Ishikawa (cell line): ENCODE measurements around the gene CERK.
A peak's percentile ranks its signal among the peaks of the same experiment; 100 is the strongest.

Experiments used
- CEBPB ChIP-seq: IDR thresholded peaks from 2 replicates; pipeline ENCODE4 v1.6.1; 2012
- CREB1 ChIP-seq: IDR thresholded peaks from 2 replicates; pipeline ENCODE4 v1.6.1; 2012; ENCODE audit warnings: low read depth
- EGR1 ChIP-seq: IDR thresholded peaks from 2 replicates; pipeline ENCODE4 v1.6.1; 2012
- EP300 ChIP-seq: IDR thresholded peaks from 2 replicates; pipeline ENCODE4 v1.6.1; 2012; ENCODE audit warnings: borderline replicate concordance
- FOXM1 ChIP-seq: IDR thresholded peaks from 2 replicates; pipeline ENCODE4 v1.6.1; 2012; ENCODE audit warnings: low read depth, borderline replicate concordance
- MAX ChIP-seq: IDR thresholded peaks from 2 replicates; pipeline ENCODE4 v1.6.1; 2012
- NFIC ChIP-seq: IDR thresholded peaks from 2 replicates; pipeline ENCODE4 v1.6.1; 2012
- RAD21 ChIP-seq: IDR thresholded peaks from 2 replicates; pipeline ENCODE4 v1.6.1; 2012; ENCODE audit warnings: low read depth
- REST ChIP-seq: IDR thresholded peaks from 2 replicates; pipeline ENCODE4 v1.6.1; 2012; ENCODE audit warnings: low read depth, mild to moderate bottlenecking
- TAF1 ChIP-seq: IDR thresholded peaks from 2 replicates; pipeline ENCODE4 v1.6.1; 2012; ENCODE audit warnings: low read depth, mild to moderate bottlenecking
- TCF12 ChIP-seq: IDR thresholded peaks from 2 replicates; pipeline ENCODE4 v1.6.1; 2012; ENCODE audit warnings: low read depth
- TEAD4 ChIP-seq: IDR thresholded peaks from 2 replicates; pipeline ENCODE4 v1.6.1; 2012
- USF1 ChIP-seq: IDR thresholded peaks from 2 replicates; pipeline ENCODE4 v1.6.1; 2012
- YY1 ChIP-seq: IDR thresholded peaks from 2 replicates; pipeline ENCODE4 v1.6.1; 2012; ENCODE audit warnings: low read depth
- ZBTB7A ChIP-seq: IDR thresholded peaks from 2 replicates; pipeline ENCODE4 v1.6.1; 2012; ENCODE audit warnings: low read depth

CERK gene

GRCh38 chr22:46769706-46770105 is 31.7 kb upstream of the CERK start:
- TF ChIP-seq RAD21 (no peak), CEBPB (no peak), YY1 (no peak), TCF12 (no peak), TAF1 (no peak), USF1 (no peak), MAX (no peak), CREB1 (no peak), EP300 (no peak), REST (no peak)

- TF ChIP-seq USF1 = 0 out of 2 replicates have a peak, but pooled peaks have one; percentile 32
- TF ChIP-seq RAD21 = no peak
- 0 out of 2 replicates have a peak, but pooled peaks have one; percentile 27 for TF ChIP-seq NFIC
- TF ChIP-seq EP300 = peak; percentile 22; the same call in 1 of the 2 replicates
- no peak for TF ChIP-seq CREB1
- TF ChIP-seq REST = no peak
- no peak for TF ChIP-seq ZBTB7A
- TF ChIP-seq TEAD4 = peak; percentile 33; the same call in 1 of the 2 replicates
- no peak for TF ChIP-seq EGR1
- no peak for TF ChIP-seq CEBPB
- TF ChIP-seq TCF12 = peak; percentile 70
- TF ChIP-seq MAX = peak; percentile 92
- no peak for TF ChIP-seq FOXM1
These were observed 31.2 kb upstream of the CERK start for GRCh38 chr22:46769191-46769675.

- TF ChIP-seq YY1 (no peak), TAF1 (no peak), NFIC (no peak), CREB1 (no peak), TEAD4 (no peak), REST (no peak), USF1 (no peak), FOXM1 (no peak), ZBTB7A (no peak), EP300 (no peak), TCF12 (no peak), EGR1 (no peak), MAX (no peak), RAD21 (no peak)
These were observed 29.4 kb upstream of the CERK start for GRCh38 chr22:46767249-46767985.

GRCh38 chr22:46766611-46767010 is 28.6 kb upstream of the CERK start:
- TF ChIP-seq NFIC = no peak
- TF ChIP-seq MAX = no peak
- no peak for TF ChIP-seq RAD21
- TF ChIP-seq CREB1 = no peak
- no peak for TF ChIP-seq EGR1
- TF ChIP-seq YY1 = no peak
